A549 treated with ZK216348 at 1 μM for 4 hours (cell line): Measurements from ENCODE around the gene RGS5. TPM values are rescaled to one million over a fixed set of nuclear protein-coding genes. Genes with fewer than 3 reads are reported as not detected.

Experiments
- total RNA-seq: library from RNA; stranded (reverse); fragments of 200-300 nt; extraction: Qiagen RNA extraction; gene quantifications from 5 replicates; pipeline ENCODE4 v1.2.3, GENCODE V29; 2022; ENCODE audit warnings: low read depth

The RGS5 gene, protein sequence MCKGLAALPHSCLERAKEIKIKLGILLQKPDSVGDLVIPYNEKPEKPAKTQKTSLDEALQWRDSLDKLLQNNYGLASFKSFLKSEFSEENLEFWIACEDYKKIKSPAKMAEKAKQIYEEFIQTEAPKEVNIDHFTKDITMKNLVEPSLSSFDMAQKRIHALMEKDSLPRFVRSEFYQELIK
- total RNA-seq: 0.63 to 1.3 TPM (median 1.2 TPM) in 5 replicates

DNA sequence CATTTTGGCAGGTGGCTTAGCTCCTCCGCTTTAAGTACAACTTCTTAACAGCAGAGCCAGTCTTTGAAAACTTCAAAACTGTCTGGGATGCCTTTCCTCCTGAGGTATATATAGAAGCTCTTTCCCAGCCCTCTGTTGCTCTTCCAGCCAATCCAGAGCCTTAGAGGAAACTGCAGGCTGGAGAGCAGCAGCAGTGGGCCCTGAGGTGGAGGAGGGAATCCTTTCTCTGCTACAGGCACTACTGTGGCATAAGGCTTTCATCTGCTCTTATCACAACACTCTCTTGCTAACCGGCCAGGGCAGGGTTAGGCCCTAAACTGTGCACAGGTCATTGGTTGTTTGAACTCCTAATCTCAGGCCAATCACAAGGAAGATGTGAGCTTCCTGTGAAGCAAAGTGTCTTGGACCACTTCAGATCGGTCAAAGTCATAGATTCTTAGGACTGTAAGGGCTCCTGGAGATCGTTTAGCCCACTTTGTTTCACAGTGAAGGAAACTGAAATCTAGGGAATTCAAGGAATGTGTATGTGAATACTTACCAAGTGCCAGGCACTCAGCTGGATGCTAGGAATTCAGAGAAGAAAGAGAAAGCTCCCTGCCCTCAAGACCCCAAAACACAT is at the start of gene RGS5:
Gene RGS5 (minus strand): TSS at position 84 of the 619 bp plus-strand sequence. CDS start 81 bp downstream, at position 3.

Other genes starting within 250 kb of the RGS5 start
- gene RGS4, start 133.6 kb downstream of the RGS5 start, total RNA-seq: 0.21 to 0.31 TPM in 2 of 5 replicates, not detected in the others
- gene NUF2, start 119.0 kb upstream of the RGS5 start, total RNA-seq: 22.4 to 36.9 TPM (median 27.6 TPM) in 5 replicates